ENCODE data around the gene CLPTM1L. TPM values are rescaled to one million over a fixed set of nuclear protein-coding genes. Genes with fewer than 3 reads are reported as not detected.

The CLPTM1L gene
- total and polyA plus RNA-seq, 2 experiments from 2014 or later: 129 to 130 TPM

DNA sequence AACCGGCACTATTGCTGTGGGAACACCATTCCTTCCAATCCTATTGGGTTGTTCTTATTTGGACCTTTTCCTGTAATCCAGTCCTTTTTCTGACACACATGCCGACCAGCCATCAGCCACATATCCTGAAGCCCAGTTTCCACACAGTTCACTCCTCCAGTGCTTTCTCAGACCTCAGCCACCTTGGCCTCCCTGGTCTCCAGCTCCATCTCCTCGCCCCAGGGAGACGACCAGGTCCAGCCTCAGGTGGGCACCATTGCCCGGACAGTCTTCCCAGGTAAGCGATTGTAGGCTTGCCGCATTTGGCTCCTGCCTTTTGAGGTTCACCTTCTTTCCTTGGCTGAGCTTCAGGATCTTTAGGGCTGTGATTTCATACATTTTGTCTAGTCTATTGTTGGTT lies 34.8 kb downstream of the CLPTM1L start:
- H3K4me1 ChIP-seq (ENCODE audit: insufficient read depth): peaks cover under 1% of the 10 kb centered on the region
- no peaks in the 10 kb centered on the region for H3K27me3 ChIP-seq
- 85% methylated on average over 7 of the region's 7 CpGs for WGBS (ENCODE audit: low lambda C conversion rate, missing lambda C conversion rate)
- H3K9me3 ChIP-seq (ENCODE audit: low read depth): no peaks in the 10 kb centered on the region
- no peak overlapping the region for H3K4me3 ChIP-seq
- no peak overlapping the region for H3K27ac ChIP-seq
- no peak overlapping the region for H3K4me2 ChIP-seq
- no peaks in the 10 kb centered on the region for H3K79me2 ChIP-seq
- H3K36me3 ChIP-seq (replicated peaks; ENCODE audit: insufficient read depth, low read depth): no peaks in the 10 kb centered on the region
- no peaks in the 10 kb centered on the region for H3K9me2 ChIP-seq (replicated peaks; ENCODE audit: insufficient read depth)
- no peak overlapping the region for H2AFZ ChIP-seq
- no peaks in the 10 kb centered on the region for H4K20me1 ChIP-seq (ENCODE audit: insufficient read depth, poor library complexity, severe bottlenecking)
- peak; percentile 1 for DNase-seq (ENCODE audit: low spot score)
- TF ChIP-seq EZH2 (IDR thresholded peaks at IDR 0.05; ENCODE audit: borderline replicate concordance): no peak
- TF ChIP-seq, protein P1, sequence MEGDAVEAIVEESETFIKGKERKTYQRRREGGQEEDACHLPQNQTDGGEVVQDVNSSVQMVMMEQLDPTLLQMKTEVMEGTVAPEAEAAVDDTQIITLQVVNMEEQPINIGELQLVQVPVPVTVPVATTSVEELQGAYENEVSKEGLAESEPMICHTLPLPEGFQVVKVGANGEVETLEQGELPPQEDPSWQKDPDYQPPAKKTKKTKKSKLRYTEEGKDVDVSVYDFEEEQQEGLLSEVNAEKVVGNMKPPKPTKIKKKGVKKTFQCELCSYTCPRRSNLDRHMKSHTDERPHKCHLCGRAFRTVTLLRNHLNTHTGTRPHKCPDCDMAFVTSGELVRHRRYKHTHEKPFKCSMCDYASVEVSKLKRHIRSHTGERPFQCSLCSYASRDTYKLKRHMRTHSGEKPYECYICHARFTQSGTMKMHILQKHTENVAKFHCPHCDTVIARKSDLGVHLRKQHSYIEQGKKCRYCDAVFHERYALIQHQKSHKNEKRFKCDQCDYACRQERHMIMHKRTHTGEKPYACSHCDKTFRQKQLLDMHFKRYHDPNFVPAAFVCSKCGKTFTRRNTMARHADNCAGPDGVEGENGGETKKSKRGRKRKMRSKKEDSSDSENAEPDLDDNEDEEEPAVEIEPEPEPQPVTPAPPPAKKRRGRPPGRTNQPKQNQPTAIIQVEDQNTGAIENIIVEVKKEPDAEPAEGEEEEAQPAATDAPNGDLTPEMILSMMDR (IDR thresholded peaks at IDR 0.05; ENCODE audit: poor library complexity): no peak
- TF ChIP-seq EZH2phosphoT487 (IDR thresholded peaks at IDR 0.05; ENCODE audit: low read depth, severe bottlenecking, unreplicated experiment): no peak

DNA sequence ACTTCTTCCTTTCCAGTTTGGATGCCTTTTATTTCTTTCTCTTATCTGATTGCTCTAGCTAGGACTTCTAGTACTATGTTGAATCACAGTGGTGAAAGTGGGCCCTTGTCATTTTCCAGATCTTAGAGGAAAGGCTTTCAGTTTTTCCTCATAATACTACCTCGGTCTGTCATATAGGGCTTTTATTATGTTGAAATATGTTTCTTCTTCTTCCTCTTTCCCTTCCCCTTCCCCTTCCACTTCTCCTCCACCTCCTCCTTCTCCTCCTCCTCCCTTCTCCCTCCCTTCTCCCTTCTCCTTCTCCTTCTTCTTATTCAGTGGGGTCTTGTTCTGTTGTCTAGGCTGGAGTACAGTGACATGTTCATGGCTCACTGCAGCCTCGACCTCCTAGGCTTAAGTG lies 40.9 kb downstream of the CLPTM1L start:
- Histone ChIP-seq H3K27me3 (no peaks in the 10 kb centered on the region), H3K9me3 (ENCODE audit: low read depth) (no peaks in the 10 kb centered on the region), H3K9me2 (replicated peaks; ENCODE audit: insufficient read depth) (no peaks in the 10 kb centered on the region), H3K27ac (no peak overlapping the region), H3K4me1 (ENCODE audit: insufficient read depth) (no peaks in the 10 kb centered on the region), H4K20me1 (ENCODE audit: insufficient read depth, poor library complexity, severe bottlenecking) (no peaks in the 10 kb centered on the region), H3K36me3 (replicated peaks; ENCODE audit: insufficient read depth, low read depth) (no peaks in the 10 kb centered on the region), H3K79me2 (no peaks in the 10 kb centered on the region), H3K4me3 (no peak overlapping the region), H3K4me2 (no peak overlapping the region), H2AFZ (no peak overlapping the region)
- TF ChIP-seq, protein P1 (IDR thresholded peaks at IDR 0.05; ENCODE audit: poor library complexity): no peak
- TF ChIP-seq EZH2 (IDR thresholded peaks at IDR 0.05; ENCODE audit: borderline replicate concordance): no peak
- TF ChIP-seq EZH2phosphoT487 (IDR thresholded peaks at IDR 0.05; ENCODE audit: low read depth, severe bottlenecking, unreplicated experiment): no peak
- 81% methylated on average over 2 of the region's 2 CpGs for WGBS (ENCODE audit: low lambda C conversion rate, missing lambda C conversion rate)
- DNase-seq (ENCODE audit: low spot score): no peak

DNA sequence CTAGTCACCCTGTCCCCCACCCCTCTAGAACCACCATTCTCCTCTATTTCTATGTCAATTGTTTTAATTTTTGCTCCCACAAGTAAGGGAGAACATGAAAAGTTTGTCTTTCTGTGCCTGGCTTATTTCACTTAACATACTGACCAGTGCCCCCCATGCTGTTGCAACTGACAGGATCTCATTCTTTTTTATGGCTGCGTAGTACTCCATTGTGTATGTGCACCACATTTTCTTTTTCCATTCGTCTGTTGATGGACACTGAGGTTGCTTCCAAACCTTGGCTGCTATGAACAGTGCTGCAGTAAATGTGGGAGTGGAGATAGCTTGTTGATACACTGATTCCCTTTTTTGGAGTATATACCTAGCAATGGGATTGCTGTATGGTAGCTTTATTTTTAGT lies 42.6 kb downstream of the CLPTM1L start:
- DNase-seq (ENCODE audit: low spot score): no peak
- no peaks in the 10 kb centered on the region for H3K9me3 ChIP-seq (ENCODE audit: low read depth)
- H3K27ac ChIP-seq: no peak overlapping the region
- no peak overlapping the region for H3K4me2 ChIP-seq
- peaks cover 2% of the 10 kb centered on the region for H3K27me3 ChIP-seq
- no peaks in the 10 kb centered on the region for H3K9me2 ChIP-seq (replicated peaks; ENCODE audit: insufficient read depth)
- H4K20me1 ChIP-seq (ENCODE audit: insufficient read depth, poor library complexity, severe bottlenecking): no peaks in the 10 kb centered on the region
- TF ChIP-seq EZH2phosphoT487 (IDR thresholded peaks at IDR 0.05; ENCODE audit: low read depth, severe bottlenecking, unreplicated experiment): no peak
- TF ChIP-seq, protein P1 (IDR thresholded peaks at IDR 0.05; ENCODE audit: poor library complexity): no peak
- TF ChIP-seq EZH2 (IDR thresholded peaks at IDR 0.05; ENCODE audit: borderline replicate concordance): no peak
- H3K36me3 ChIP-seq (replicated peaks; ENCODE audit: insufficient read depth, low read depth): no peaks in the 10 kb centered on the region
- no peak overlapping the region for H3K4me3 ChIP-seq
- H3K79me2 ChIP-seq: no peaks in the 10 kb centered on the region
- no peak overlapping the region for H2AFZ ChIP-seq
- WGBS (ENCODE audit: low lambda C conversion rate, missing lambda C conversion rate): 94% methylated on average over 2 of the region's 2 CpGs
- no peaks in the 10 kb centered on the region for H3K4me1 ChIP-seq (ENCODE audit: insufficient read depth)
